Activated naive CD4-positive, alpha-beta T cell treated with anti-CD3 and anti-CD28 coated beads, Interleukin-2, amount 50 U/mL, for 24 hours (primary cell): ENCODE data around the gene ARPC1A.
A peak's percentile ranks its signal among the peaks of the same experiment; 100 is the strongest.
"Not testable (repeated sequence)": the region's sequence is repeated elsewhere in the genome, so short reads cannot be mapped to it uniquely, and the experiment has no call there.

ENCODE experiments used
- H3K27ac Mint-ChIP-seq: one replicate; pipeline ENCODE4 v1.8.0; 2021; ENCODE audit warnings: mild to moderate bottlenecking, mixed read lengths
- H3K27me3 Mint-ChIP-seq: one replicate; pipeline ENCODE4 v1.8.0; 2021; ENCODE audit warnings: mixed read lengths
- H3K36me3 Mint-ChIP-seq: one replicate; pipeline ENCODE4 v1.8.0; 2021; ENCODE audit warnings: mixed read lengths
- H3K4me1 Mint-ChIP-seq: one replicate; pipeline ENCODE4 v1.8.0; 2021; ENCODE audit warnings: mixed read lengths
- H3K4me3 Mint-ChIP-seq: one replicate; pipeline ENCODE4 v1.8.0; 2021; ENCODE audit warnings: mild to moderate bottlenecking, mixed read lengths
- H3K9me3 Mint-ChIP-seq: one replicate; pipeline ENCODE4 v1.8.0; 2021; ENCODE audit warnings: mixed read lengths

ARPC1A gene

GRCh38 chr7:99373091-99374066, 47.7 kb downstream of the ARPC1A start:
- no peaks in the 10 kb centered on the region for H3K9me3 Mint-ChIP-seq

DNA sequence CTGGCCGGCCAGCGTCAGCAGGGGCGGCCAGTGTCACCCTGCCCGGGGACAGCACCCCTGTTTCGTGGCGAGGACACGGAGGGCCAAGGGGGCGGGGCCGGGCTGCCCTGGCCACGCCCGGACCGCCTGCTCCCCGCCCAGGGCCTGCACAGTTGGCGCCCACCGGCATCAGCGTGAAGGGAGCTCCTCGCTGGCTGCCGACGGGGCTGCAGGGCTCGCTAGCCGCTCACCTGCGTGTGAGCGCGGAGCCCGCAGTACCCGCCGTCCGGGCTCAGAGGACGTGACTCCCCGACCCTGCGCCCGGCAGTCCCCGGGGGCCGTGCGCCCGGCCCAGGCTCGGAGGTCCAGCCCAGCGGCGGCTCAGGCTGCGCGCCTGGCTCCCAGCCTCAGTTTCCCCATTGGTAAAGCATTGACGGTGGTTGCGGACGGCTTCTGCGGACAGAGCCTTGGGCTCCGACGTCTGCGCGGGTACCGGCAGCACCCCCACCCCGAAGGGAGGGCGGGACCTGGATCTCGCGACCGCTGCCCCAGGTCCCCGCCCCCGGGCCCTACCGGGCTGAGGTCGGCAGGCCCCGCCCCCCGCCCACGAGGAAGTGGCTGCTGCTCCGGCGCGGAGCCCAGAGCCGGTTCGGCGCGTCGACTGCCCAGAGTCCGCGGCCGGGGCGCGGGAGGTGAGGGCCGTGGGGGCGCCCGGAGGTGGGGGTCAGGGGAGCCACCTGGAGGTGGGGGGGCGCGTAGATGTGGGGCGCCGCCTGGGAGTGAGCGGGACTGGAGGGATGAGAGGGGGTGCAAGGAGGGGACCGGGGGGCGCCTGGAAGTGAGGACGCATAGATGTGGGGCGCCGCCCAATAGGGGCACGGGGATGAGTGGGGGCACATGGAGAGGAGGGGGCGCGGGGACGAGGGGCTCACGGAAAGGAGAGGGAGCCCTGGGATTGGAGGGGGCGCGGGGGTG, 48.7 kb downstream of the ARPC1A start, which contains the start of gene ARPC1B:
ARPC1B (plus strand) TSS at position 620 of the 954 bp plus-strand sequence. CDS start 10,985 bp downstream, outside the sequence.
- H3K4me1 Mint-ChIP-seq: peaks cover 33% of the 10 kb centered on the region
- H3K4me3 Mint-ChIP-seq: peak within 1 kb of the TSS; percentile 84
- no peaks in the 10 kb centered on the region for H3K27me3 Mint-ChIP-seq
- H3K36me3 Mint-ChIP-seq: peaks cover 5% of the 10 kb centered on the region
- H3K27ac Mint-ChIP-seq: peak within 1 kb of the TSS; percentile 83
- H3K9me3 Mint-ChIP-seq: no peaks in the 10 kb centered on the region

More at GRCh38 chr7:99373091-99374066, 47.7 kb downstream of the ARPC1A start:
- peaks cover 27% of the 10 kb centered on the region for H3K4me1 Mint-ChIP-seq
- no peaks in the 10 kb centered on the region for H3K27me3 Mint-ChIP-seq
- H3K27ac Mint-ChIP-seq: peak overlapping the region; percentile 83
- peaks cover 2% of the 10 kb centered on the region for H3K36me3 Mint-ChIP-seq
- peak overlapping the region; percentile 84 for H3K4me3 Mint-ChIP-seq

- H3K27me3 Mint-ChIP-seq: no peaks in the 10 kb centered on the region
- H3K4me1 Mint-ChIP-seq: peaks cover 41% of the 10 kb centered on the region
- no peaks in the 10 kb centered on the region for H3K9me3 Mint-ChIP-seq
- H3K4me3 Mint-ChIP-seq: peak overlapping the region; percentile 76
- peaks cover 5% of the 10 kb centered on the region for H3K36me3 Mint-ChIP-seq
- no peak overlapping the region for H3K27ac Mint-ChIP-seq
These were observed 49.5 kb downstream of the ARPC1A start for GRCh38 chr7:99375070-99375807.

DNA sequence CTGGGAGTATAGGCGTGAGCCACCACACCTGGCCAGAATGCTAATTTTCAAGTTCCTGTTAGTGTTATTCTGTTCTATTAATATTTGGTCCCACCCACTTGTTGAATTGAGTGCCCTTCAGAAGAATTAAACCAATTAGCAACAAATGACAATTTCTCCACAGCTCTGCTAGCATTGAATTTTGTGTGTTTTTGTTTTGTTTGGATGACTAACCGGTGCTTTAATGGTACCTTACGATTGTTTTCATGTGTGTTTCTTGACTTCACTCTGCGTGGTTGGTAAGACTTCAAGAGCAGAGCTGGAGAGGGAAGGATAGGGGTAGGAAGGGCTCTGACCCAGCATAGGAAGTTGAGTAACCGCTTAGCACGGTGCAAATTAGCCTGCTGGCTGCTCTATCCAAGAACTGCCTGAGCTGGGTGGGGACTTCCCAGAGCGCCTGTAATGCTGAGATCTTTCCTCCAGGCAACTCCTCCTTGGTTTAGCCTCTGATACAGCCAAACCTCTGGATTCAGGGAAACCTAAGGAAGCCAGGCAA, 53.4 kb downstream of the ARPC1A start:
- H3K4me3 Mint-ChIP-seq: peak overlapping the region; percentile 77
- no peaks in the 10 kb centered on the region for H3K27me3 Mint-ChIP-seq
- H3K4me1 Mint-ChIP-seq: peaks cover 56% of the 10 kb centered on the region
- H3K27ac Mint-ChIP-seq: peak overlapping the region; percentile 92
- no peaks in the 10 kb centered on the region for H3K9me3 Mint-ChIP-seq
- H3K36me3 Mint-ChIP-seq: peaks cover 7% of the 10 kb centered on the region

- not testable (repeated sequence) for H3K27me3 Mint-ChIP-seq, H3K9me3 Mint-ChIP-seq, H3K36me3 Mint-ChIP-seq
- Mint-ChIP-seq H3K4me1 (peaks cover 62% of the 10 kb centered on the region), H3K27ac (peak overlapping the region; percentile 92), H3K4me3 (peak overlapping the region; percentile 77)
These were observed 54.0 kb downstream of the ARPC1A start for GRCh38 chr7:99379693-99380031.

- peaks cover 7% of the 10 kb centered on the region for H3K36me3 Mint-ChIP-seq
- H3K4me1 Mint-ChIP-seq: peaks cover 62% of the 10 kb centered on the region
- no peaks in the 10 kb centered on the region for H3K27me3 Mint-ChIP-seq
- H3K27ac Mint-ChIP-seq: peak overlapping the region; percentile 92
- H3K9me3 Mint-ChIP-seq: no peaks in the 10 kb centered on the region
- peak overlapping the region; percentile 77 for H3K4me3 Mint-ChIP-seq
These were observed 54.5 kb downstream of the ARPC1A start for GRCh38 chr7:99380032-99380822.

- Mint-ChIP-seq H3K9me3 (no peaks in the 10 kb centered on the region), H3K36me3 (peaks cover 7% of the 10 kb centered on the region), H3K27ac (peak overlapping the region; percentile 92), H3K27me3 (no peaks in the 10 kb centered on the region), H3K4me1 (peaks cover 61% of the 10 kb centered on the region), H3K4me3 (peak overlapping the region; percentile 77)
These were observed 55.3 kb downstream of the ARPC1A start for GRCh38 chr7:99380823-99381663.

DNA sequence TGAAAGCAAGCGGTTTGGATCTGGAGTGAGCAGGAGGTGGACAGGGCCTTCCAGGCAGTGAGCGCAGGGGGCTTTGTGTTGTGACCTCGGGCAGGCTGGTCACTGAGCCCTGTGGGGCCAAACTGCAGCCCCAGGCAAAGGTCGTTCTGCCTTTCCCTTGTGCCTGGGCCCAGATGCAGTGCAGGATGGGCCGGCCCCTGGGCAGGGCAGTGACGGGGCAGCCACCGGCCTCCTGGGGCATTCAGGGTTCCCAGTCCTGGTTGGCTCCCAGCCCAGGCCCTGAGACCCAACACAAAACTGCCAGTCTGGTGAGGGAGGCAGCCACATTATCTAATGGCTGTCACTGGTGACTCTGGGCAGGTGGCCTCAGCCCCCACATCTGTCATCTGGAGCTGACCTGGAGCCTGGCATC, 56.0 kb downstream of the ARPC1A start:
- Mint-ChIP-seq H3K4me3 (peak overlapping the region; percentile 77), H3K27me3 (no peaks in the 10 kb centered on the region), H3K36me3 (peaks cover 7% of the 10 kb centered on the region), H3K9me3 (no peaks in the 10 kb centered on the region), H3K27ac (peak overlapping the region; percentile 92), H3K4me1 (peaks cover 55% of the 10 kb centered on the region)

DNA sequence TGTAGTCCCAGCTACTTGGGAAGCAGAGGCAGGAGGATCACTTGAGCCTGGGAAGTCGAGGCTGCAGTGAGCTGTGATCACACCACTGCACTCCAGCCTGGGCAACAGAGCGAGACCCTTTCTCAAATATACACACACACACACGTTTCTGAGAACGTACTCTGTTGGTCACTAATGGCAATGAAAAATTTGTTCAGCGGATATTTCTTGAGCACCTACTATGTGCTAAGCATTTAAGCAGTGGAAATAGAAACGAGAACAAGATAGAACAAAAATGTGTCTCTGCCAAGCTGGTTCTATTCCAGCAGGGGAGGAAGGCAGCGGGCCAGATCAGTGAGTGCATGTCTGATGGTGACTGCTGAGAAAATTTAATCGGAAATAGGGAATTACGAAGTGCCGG, 57.5 kb downstream of the ARPC1A start:
- Mint-ChIP-seq H3K27ac (peak overlapping the region; percentile 92), H3K9me3 (no peaks in the 10 kb centered on the region), H3K4me1 (peaks cover 43% of the 10 kb centered on the region), H3K27me3 (no peaks in the 10 kb centered on the region), H3K4me3 (no peak overlapping the region), H3K36me3 (peaks cover 4% of the 10 kb centered on the region)

DNA sequence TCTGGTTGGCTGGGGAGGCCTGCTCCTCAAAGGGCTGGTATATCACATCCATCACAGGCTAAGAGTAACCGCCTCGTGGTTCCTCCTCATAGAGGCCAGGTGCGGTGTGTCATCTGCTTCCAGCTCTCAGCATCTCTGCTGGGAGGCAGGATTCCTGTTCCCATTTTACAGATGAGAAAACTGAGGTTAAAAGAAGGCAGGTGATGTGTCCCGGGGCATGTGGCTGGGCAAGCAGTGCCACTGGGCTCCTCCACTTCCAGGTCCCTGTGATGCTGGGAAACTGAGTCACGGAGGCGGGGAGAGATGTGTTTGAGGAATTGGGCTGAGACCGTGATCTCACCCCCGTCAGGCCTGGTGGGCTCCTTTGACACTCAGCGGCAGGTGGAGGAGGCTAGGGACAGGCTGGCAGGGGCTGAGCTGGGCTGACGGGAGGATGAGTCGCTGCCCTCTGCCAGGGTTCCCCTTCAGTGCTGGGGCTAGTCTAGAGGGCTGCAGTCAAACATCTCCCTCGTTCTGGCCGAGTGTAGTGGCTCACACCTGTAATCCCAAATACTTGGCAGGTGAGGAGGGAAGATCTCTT, 58.2 kb downstream of the ARPC1A start:
- H3K36me3 Mint-ChIP-seq: peaks cover 4% of the 10 kb centered on the region
- H3K27ac Mint-ChIP-seq: peak overlapping the region; percentile 92
- H3K4me3 Mint-ChIP-seq: no peak overlapping the region
- H3K27me3 Mint-ChIP-seq: no peaks in the 10 kb centered on the region
- peaks cover 42% of the 10 kb centered on the region for H3K4me1 Mint-ChIP-seq
- no peaks in the 10 kb centered on the region for H3K9me3 Mint-ChIP-seq

- H3K36me3 Mint-ChIP-seq: peaks cover 1% of the 10 kb centered on the region
- H3K27ac Mint-ChIP-seq: peak overlapping the region; percentile 70
- no peak overlapping the region for H3K4me3 Mint-ChIP-seq
- no peaks in the 10 kb centered on the region for H3K27me3 Mint-ChIP-seq
- H3K4me1 Mint-ChIP-seq: peaks cover 36% of the 10 kb centered on the region
- H3K9me3 Mint-ChIP-seq: no peaks in the 10 kb centered on the region
These were observed 58.8 kb downstream of the ARPC1A start for GRCh38 chr7:99384523-99384922.

DNA sequence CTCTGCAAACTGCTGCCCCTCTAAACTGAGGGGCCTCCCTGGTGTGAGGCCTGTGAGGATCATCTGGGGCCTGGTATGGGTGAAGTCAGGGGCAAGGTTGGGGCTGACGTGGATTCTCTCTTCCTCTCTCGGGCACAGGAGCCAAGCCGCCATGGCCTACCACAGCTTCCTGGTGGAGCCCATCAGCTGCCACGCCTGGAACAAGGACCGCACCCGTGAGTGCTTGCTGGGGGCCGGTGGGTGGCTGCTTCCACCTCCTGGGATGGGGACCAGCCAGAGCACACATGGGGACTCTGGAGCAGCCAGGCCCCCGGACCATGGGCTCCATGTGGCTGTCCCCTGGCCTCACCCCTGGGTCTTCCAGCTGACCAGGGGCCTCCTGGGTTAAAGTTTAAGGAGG, 59.9 kb downstream of the ARPC1A start:
- Mint-ChIP-seq H3K4me1 (peaks cover 26% of the 10 kb centered on the region), H3K4me3 (no peak overlapping the region), H3K36me3 (peaks cover 1% of the 10 kb centered on the region), H3K27me3 (no peaks in the 10 kb centered on the region), H3K9me3 (no peaks in the 10 kb centered on the region), H3K27ac (no peak overlapping the region)

DNA sequence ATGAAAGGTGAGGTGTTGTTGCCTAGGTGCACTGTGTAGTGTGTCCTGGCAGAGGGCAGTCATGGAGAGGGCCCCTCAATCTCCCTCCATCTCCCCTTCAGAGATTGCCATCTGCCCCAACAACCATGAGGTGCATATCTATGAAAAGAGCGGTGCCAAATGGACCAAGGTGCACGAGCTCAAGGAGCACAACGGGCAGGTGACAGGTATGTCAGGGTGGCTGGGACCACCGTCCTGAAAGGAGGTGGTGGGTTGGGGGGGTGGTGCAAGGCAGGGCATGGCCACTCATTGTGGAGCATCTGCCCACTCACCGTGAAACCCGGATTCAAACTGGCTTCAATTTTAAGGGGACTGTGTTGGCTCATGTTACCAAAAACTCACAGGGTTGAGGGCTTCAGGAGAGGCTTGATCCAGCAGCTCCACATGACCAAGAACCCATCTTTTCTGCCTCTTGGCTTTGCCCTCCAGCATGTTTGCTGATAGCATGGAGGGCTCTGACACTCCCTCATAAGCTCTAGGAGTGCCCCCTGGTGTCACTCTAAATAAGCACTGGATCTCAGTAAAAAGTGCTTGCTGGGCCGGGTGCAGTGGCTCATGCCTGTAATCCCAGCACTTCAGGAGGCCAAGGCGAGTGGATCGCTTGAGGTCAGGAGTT, 61.0 kb downstream of the ARPC1A start:
- Mint-ChIP-seq H3K4me3 (no peak overlapping the region), H3K36me3 (peaks cover 1% of the 10 kb centered on the region), H3K9me3 (no peaks in the 10 kb centered on the region), H3K27me3 (no peaks in the 10 kb centered on the region), H3K27ac (peak overlapping the region; percentile 4), H3K4me1 (peaks cover 17% of the 10 kb centered on the region)
